COR-L47 (cell line): Measurements from ENCODE around the gene THAP7.

Experiments
- DNase-seq: peaks from one replicate; lab custom pipeline; 2025; lab: John Stamatoyannopoulos, UW

The THAP7 gene

GRCh38 chr22:20964090-20964798 is 37.7 kb downstream of the THAP7 start:
- DNase-seq, result no peak

DNA sequence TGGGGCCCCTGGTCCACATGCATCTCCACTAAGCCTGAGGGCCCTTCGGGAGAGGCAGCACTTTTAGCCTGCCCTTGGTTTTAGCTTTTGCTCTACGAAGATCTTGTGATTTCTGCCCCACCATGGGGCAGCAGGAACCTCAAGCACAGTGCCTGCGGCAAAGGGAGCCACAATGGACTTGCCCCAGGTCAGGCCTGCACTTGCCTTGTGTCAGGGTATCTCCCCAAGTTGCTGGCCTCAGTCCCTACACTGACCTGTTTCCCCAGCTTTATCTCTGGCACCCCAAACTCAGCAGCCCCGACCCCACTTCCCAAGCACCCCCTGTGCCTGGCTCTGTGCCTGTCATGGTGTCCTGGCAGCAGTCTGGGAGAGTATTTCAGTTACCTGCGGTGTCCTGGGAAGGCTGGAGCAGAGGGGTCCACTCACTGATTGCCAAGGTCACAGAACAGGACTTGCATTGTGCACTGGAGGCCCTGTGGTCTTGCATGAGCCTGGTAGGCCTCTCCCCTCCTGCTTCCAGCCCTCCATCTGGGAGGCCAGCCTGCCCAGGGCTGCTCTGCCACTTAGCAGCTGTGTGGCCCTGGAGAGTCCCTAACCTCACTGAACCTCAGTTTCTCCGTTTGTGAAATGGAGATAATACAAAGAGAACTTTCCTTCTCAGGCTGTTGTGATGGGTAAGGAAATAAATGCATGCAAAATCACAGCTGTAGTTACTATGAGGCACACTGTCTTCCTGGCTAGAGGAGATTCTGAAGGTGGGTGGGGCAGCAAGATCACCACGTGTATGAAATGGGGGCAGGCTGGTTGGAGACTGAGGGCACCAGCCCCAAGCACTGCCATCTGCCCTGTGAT is 38.5 kb downstream of the THAP7 start:
- no peak for DNase-seq

GRCh38 chr22:20962491-20962945 is 39.4 kb downstream of the THAP7 start:
- no peak for DNase-seq

- DNase-seq, result no peak
Measured at GRCh38 chr22:20960609-20961008, 41.3 kb downstream of the THAP7 start.

GRCh38 chr22:20959578-20960461 is 42.1 kb downstream of the THAP7 start:
- DNase-seq, result no peak

DNA sequence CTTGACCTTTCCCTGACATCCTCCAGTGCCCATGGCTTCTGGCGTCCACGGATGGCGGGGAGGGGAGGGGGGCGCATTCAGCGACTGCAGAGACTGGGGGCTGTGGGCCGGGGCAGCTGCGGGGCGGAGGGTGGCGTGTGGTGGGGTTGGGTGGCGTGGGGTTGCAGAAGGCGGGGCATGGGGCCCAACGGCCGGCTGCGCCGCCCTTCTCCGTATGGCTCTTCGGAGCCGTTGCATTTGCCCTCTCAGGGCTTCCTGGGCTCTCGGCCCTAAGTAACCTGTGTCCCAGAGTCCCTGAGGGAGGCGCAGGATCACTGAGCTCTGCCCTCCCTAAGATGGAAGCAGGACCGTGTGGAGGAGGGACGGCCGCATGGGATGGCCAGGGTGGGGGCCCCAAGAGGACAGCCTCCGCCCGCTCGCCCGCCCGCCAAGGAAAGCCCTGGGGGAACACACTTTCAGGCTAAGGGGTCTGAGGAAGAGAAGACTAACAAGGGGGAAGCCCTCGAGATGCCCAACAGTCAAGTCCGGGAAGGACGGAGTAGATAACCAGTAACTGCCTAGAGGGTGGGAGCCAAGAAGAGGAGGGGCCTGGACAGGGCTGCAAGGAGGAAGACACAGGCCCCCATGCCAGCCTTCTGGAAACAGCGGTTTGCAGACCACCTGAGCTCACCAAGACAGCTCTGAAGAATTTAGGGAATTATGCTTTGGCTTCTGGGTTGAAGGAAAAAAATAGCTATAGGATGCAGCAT is 44.1 kb downstream of the THAP7 start:
- no peak for DNase-seq

GRCh38 chr22:20957102-20957682 is 44.7 kb downstream of the THAP7 start:
- DNase-seq, result no peak

GRCh38 chr22:20956258-20957101 is 45.4 kb downstream of the THAP7 start:
- DNase-seq, result no peak

DNA sequence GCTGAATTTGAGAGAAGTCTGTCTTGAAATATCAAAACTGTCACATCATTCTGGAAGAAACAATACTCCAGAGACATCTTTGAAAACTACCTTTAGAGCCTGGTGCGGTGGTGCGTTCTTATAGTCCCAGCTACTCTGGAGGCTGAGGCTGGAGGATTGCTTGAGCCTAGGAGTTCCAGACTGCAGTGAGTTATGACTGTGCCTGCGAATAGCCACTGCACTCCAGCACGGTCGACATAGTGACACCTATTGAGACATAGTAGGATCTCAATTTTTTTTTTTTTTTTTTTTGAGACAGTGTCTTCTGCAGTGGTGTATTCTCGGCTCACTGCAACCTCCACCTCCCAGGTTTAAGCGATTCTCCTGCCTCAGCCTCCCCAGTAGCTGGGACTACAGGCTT is 46.4 kb downstream of the THAP7 start:
- no peak for DNase-seq

DNA sequence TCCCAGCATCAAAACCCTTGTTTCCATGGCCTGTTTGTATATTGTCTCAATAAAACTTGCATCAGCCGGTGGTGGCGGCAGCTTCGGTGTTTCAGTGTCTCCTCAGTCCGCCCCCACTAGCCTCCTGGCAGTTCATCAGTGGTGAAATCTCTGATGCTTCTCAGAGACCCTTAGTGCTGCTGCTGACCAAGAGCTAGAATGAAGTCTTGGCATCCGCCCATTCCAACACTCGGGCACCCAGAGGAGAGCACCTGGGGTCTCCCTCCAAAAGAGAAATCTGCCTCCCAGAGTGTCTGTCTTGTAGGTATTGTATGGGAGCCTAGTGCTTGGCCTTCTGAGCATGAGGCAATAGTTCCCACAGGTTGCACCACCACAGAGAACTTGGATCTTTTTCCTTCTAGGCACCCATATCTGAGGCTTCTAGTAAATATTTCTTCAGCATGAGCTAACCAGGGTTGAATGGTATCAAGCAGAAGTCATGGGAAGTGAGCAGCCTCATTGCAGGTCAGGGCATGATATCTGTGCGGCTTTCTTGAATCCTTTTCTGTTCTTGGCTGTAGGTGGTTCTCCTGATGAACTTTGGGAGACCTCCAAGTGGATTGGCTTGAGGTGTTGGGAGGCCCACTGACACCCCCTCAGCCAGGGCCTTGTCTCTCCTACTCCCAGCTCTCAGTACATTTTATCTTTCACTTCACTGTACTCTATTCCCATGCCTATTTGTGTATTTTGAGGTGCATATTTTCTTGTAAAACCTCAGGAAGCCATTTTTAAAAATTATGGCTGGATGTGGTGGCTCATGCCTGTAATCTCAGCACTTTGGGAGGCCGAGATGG is 48.0 kb downstream of the THAP7 start:
- DNase-seq, result no peak

- no peak for DNase-seq
Measured at GRCh38 chr22:20953342-20953608, 48.6 kb downstream of the THAP7 start.

GRCh38 chr22:20952544-20953341 is 49.2 kb downstream of the THAP7 start:
- DNase-seq, result no peak

GRCh38 chr22:20951932-20952380 is 50.0 kb downstream of the THAP7 start:
- no peak for DNase-seq

DNA sequence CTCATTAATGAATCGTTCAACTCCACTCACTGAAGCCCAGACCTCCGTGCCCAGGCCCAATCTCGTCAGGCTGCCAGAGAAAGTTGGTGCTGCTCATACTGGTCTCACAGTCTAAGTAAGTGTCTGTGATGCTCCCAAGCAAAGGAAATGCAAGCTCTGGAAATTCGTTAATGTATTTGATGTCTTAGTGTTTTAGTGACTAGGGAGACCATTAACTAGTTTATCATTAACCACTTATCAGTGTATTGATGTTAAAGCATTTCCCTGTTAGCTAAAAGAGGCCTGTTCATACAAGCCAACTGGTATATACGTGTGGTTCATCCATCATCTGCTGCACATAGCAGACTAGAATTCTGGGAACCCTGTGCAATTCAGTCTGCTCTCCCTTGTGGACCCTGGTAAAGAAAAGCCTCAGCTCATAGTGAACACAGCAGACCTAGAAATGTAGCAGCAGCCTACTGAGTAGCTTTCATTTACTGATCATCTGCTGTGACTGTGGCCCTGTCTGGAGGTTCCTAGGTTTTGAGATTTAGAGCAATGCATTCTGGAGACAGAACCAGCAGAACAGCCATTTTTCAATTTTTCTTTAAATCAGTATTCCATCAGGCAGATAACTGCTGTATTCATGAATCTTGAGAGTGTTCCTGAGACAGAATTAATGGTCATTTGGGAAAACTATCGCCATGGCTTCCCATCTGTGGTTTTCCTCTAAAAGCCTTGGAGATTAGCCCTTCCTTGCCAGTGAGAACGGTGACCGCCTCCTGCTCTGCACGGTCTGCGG is 50.6 kb downstream of the THAP7 start:
- DNase-seq, result no peak

DNA sequence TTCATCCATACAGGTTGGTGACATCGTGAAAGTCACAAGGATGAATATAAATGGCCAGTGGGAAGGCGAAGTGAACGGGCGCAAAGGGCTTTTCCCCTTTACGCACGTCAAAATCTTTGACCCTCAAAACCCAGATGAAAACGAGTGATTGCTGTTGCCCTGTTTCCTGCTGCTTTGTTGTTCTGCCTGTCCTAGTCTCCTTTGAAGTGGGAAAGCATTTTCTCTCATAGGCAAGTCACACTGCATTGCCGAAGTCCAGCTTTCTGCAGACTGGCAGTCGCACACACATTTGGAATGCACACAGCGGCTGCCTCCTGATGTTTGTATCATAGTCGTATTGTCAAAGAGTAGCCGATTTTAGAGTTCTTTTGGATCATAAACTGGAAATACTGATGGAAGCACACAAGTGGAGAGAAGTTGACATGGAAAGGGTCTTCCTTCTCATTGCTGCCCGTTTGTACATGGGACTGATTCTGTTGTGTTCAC is 52.2 kb downstream of the THAP7 start:
- DNase-seq, result no peak
